GM18867 (cell line): Measurements from ENCODE around the gene KCTD8.
"Not testable (repeated sequence)": the region's sequence is repeated elsewhere in the genome, so short reads cannot be mapped to it uniquely, and the experiment has no call there.

Experiments
- ATAC-seq: cut with Tn5 transposase; IDR thresholded peaks from one replicate; pipeline ENCODE4 v1.9.1; 2021; ENCODE audit warnings: mild to moderate bottlenecking, moderate library complexity; ENCODE audit not compliant: unreplicated experiment

Gene KCTD8

GRCh38 chr4:44342800-44343199, 105.8 kb downstream of the KCTD8 start:
- no peak for ATAC-seq

DNA sequence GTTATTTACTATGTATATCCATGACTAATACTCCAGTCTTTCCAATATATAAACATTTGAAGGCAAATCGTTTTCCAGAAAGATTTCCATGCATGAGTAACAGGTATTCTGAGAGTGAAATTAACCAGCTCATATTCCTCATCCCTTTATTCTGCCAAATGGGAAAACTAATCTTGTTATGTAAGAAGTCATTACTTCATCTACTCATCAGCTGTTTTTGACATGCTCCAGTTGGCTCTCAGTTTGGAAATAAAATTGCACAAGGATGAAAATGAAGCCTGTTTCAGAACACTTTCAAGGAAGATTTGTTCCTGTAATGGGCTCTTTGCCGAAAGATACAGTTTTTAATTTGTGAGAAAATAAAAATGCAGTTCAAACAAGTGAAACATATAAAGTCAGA, 121.9 kb downstream of the KCTD8 start:
- no peak for ATAC-seq

- no peak for ATAC-seq
Measured at GRCh38 chr4:44320833-44321232, 127.8 kb downstream of the KCTD8 start.

GRCh38 chr4:44319129-44319528, 129.5 kb downstream of the KCTD8 start:
- no peak for ATAC-seq

DNA sequence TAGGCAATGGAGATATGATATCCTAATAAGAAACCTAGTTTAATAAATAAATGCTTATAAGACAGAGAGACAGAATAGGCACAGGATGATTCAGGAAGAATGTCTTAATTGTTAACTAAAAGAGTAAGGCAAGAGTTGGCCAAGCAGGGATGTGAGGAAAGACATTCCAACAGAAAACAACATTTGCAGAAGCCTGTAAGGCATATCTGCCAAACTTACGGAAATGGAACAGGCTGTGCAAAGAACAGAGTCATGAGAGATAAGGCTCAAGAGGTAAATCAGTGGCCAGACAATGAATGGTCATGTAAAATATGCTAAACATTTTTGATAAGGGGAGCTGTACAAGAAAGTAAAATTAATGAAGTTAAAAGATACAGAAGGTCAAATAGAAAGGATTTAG, 134.9 kb downstream of the KCTD8 start:
- ATAC-seq: no peak

DNA sequence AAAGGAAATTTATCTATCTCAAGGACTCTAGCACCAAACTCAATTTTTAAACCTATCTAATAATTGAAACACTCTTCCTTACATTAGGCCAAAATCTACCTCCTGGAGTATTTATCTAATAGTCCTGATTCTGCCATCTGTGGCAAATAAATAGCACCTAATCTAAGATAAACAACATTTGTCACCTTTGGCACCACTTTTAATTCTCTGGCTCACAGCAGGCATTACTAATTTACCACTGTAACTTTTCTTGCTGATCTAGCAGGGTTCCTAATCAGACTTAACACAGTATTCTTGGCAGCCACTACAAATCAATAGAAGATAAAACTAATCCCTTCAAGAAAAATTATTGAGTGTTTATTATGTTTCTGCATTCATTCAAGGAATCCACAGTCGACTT, 161.1 kb downstream of the KCTD8 start:
- no peak for ATAC-seq

- no peak for ATAC-seq
Measured at GRCh38 chr4:44279469-44279868, 169.1 kb downstream of the KCTD8 start.

- ATAC-seq: no peak
Measured at GRCh38 chr4:44279066-44279465, 169.5 kb downstream of the KCTD8 start.

- no peak for ATAC-seq
Measured at GRCh38 chr4:44257461-44257860, 191.1 kb downstream of the KCTD8 start.

DNA sequence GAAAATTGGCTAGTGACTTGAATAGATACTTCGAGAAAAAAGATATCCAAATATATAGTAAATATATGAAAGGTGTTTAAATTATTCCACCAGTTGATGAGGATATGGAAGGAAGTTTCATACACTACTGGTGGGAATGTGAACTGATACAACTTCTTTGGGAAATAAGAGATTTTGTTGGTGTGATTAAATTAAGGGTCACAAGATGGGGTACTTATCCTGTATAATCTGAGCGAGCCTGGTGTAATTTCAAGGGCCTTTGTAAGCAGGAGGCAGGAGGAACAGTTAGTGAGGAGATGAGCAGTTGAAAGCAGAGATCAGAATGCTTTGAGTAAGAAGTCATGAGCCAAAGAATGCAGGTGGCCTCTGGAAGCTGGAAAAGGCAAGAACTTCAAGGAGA, 192.2 kb downstream of the KCTD8 start:
- ATAC-seq: no peak

GRCh38 chr4:44237643-44238042, 211.0 kb downstream of the KCTD8 start:
- ATAC-seq: no peak

- ATAC-seq: no peak
Measured at GRCh38 chr4:44235897-44236296, 212.7 kb downstream of the KCTD8 start.

- no peak for ATAC-seq
Measured at GRCh38 chr4:44232262-44232661, 216.3 kb downstream of the KCTD8 start.

DNA sequence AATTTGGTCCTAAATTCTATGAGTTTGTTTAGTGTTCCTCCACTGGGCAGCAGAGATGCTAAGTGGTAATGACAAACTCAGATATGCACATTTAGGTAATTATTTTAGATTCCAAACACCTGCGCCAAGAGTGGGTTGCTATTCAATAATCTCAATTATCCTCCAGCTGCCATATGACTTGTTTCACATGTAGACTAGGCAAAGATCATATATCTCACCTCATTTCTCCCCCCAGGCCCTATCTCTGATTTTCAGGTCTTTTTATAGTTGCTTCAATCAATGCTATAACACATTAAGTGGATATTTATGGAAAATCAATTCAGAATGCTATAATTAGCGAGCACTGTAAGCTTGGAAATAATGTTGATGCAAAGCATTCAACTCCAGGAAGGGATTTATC, 217.6 kb downstream of the KCTD8 start:
- no peak for ATAC-seq

- ATAC-seq: no peak
Measured at GRCh38 chr4:44228326-44228725, 220.3 kb downstream of the KCTD8 start.

- no peak for ATAC-seq
Measured at GRCh38 chr4:44221407-44221806, 227.2 kb downstream of the KCTD8 start.

- ATAC-seq: no peak
Measured at GRCh38 chr4:44210750-44211149, 237.9 kb downstream of the KCTD8 start.

- no peak for ATAC-seq
Measured at GRCh38 chr4:44196796-44197195, 251.8 kb downstream of the KCTD8 start.

- no peak for ATAC-seq
Measured at GRCh38 chr4:44194365-44194764, 254.2 kb downstream of the KCTD8 start.

DNA sequence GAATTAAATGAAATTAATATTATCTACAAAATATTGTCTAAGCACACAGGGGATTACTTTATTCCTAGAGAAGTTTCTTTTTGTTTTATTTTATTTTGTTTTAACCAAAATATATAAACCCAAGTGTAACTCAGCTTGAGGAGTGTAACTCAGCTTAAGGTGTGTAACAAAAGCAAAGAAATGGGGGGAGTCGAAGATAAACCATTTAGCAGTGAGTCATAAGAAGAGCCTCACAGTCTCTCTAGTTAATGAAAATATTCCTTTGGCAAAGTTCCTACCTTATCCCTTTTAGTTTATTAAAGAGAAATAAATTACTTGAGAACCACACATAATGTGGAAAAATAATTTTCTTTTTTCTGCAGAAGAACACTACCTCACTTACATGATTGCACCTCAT, 261.8 kb downstream of the KCTD8 start:
- ATAC-seq: no peak

DNA sequence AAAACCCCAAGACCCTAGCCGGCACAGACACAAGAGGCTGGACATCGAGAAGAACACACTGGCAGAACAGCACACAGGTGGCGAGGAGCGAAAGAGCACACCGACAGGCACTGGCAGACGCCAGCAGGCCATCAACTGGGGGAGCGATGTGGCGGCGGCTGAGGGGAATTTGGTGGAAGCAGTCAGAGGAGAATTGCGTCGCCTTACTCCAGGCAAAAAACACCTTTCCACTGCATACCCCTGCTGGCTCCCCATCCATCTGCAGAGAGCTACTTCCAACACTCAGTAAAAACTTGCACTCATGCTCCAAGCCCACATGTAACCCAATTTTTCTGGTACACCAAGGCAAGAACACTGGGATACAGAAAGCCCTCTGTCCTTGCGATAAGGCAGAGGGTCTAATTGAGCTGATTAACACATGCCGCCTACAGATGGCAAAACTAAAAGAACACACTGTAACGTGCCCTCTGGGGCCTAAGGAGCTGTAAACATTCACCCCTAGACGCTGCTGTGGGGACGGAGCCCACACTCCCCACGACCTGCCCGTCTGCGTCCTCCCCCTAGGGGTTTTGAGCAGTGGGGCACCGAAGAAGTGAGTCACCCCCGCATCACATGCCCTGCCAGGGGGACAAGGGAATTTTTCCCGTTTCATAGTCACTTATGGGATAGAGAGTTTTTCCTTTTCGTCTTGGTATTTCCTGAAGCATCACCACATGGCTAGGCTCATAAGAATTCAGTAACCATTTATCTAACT, 262.3 kb downstream of the KCTD8 start:
- no peak for ATAC-seq

DNA sequence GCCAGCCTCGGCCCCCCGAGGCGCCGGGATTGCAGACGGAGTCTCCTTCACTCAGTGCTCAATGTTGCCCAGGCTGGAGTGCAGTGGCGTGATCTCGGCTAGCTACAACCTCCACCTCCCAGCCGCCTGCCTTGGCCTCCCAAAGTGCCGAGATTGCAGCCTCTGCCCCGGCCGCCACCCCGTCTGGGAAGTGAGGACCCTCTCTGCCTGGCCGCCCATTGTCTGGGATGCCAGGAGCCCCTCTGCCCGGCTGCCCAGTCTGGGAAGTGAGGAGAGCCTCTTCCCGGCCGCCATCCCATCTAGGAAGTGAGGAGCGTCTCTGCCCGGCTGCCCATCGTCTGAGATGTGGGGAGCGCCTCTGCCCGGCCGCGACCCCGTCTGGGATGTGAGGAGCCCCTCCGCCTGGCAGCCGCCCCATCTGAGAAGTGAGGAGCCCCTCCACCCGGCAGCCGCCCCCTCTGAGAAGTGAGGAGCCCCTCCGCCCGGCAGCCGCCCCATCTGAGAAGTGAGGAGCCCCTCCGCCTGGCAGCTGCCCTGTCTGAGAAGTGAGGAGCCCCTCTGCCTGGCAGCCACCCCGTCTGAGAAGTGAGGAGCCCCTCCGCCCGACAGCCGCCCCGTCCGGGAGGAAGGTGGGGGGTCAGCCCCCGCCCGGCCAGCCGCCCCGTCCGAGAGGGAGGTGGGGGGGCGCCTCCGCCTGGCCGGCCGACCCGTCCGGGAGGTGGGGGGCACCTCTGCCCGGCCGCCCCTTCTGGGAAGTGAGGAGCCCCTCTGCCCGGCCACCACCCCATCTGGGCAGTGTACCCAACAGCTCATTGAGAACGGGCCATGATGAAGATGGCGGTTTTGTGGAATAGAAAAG, 266.9 kb downstream of the KCTD8 start:
- not testable (repeated sequence) for ATAC-seq
